Panc1 (cell line): ENCODE measurements around the gene OR2T29. TPM values are rescaled to one million over a fixed set of nuclear protein-coding genes. Genes with fewer than 3 reads are reported as not detected.
"Not testable (repeated sequence)": the region's sequence is repeated elsewhere in the genome, so short reads cannot be mapped to it uniquely, and the experiment has no call there.

Source experiments
- ATAC-seq: fragments of 200-7000 bp; cut with Tn5 transposase; 2 replicates; pipeline ENCODE4 v1.9.1; 2020; ENCODE audit warnings: mild to moderate bottlenecking, moderate library complexity
- Bru-seq: library from RNA; stranded (reverse); fragments of 400-500 nt; gene quantifications from one replicate; lab custom pipeline; 2021; lab: Mats Ljungman, UMichigan
- BruChase-seq, 2 experiments: library from RNA; stranded (reverse); fragments of 400-500 nt; gene quantifications; one replicate each; lab custom pipeline; 2021; lab: Mats Ljungman, UMichigan
- BruUV-seq: library from RNA; stranded (reverse); fragments of 400-500 nt; replicated peaks from 2 replicates; lab custom pipeline; 2021; lab: Mats Ljungman, UMichigan
- CTCF ChIA-PET: fragments of 300-600 bp; sonication (Branson Sonifier 250); formaldehyde crosslinking; loops from one replicate; lab custom pipeline; 2022; ENCODE audit warnings: antibody characterized with exemption; lab: Charles Lee
- POLR2A ChIA-PET: fragments of 300-600 bp; sonication (Branson Sonifier 250); formaldehyde crosslinking; loops from one replicate; lab custom pipeline; 2022; ENCODE audit warnings: antibody characterized with exemption; lab: Charles Lee
- DNase-seq: peaks from one replicate; pipeline ENCODE4 v3.0.0-alpha.2; 2010; ENCODE audit warnings: low read depth, low spot score
- H3K27ac ChIP-seq: 2 replicates; pipeline ENCODE4 v1.5.1; 2011; ENCODE audit warnings: mild to moderate bottlenecking, low read length, inconsistent platforms
- H3K27me3 ChIP-seq: fragments of 200-500 bp; sonication (Bioruptor generic); 2 replicates; pipeline ENCODE4 v1.6.0; 2014; ENCODE audit warnings: low read length, inconsistent platforms; ENCODE audit not compliant: control insufficient read depth, insufficient read depth
- H3K36me3 ChIP-seq: fragments of 200-500 bp; sonication (Bioruptor generic); 2 replicates; pipeline ENCODE4 v1.5.1; 2014; ENCODE audit warnings: inconsistent platforms, mild to moderate bottlenecking, low read length, moderate library complexity; ENCODE audit not compliant: control insufficient read depth, insufficient read depth
- H3K4me1 ChIP-seq: 2 replicates; pipeline ENCODE4 v1.5.1; 2011; ENCODE audit warnings: inconsistent platforms, mild to moderate bottlenecking, low read length, moderate library complexity; ENCODE audit not compliant: control insufficient read depth, insufficient read depth
- H3K4me3 ChIP-seq, 2 experiments: 2 replicates each; pipeline ENCODE4 v1.5.1; 2011 to 2012; ENCODE audit warnings: low read depth in 2 of 2, low read length in 2 of 2, mild to moderate bottlenecking in 2 of 2, inconsistent platforms in 1 of 2, moderate library complexity in 1 of 2
- H3K9me3 ChIP-seq: fragments of 200-500 bp; sonication (Bioruptor generic); 2 replicates; pipeline ENCODE4 v1.5.1; 2014; ENCODE audit warnings: low read depth, mild to moderate bottlenecking, inconsistent platforms, low read length, moderate library complexity; ENCODE audit not compliant: control insufficient read depth, insufficient read depth
- CTCF ChIP-seq: fragments of 450-650 bp; IDR thresholded peaks from 2 replicates; pipeline ENCODE4 v1.5.1; 2017; ENCODE audit warnings: mild to moderate bottlenecking
- POLR2AphosphoS5 ChIP-seq: IDR thresholded peaks from 2 replicates; pipeline ENCODE4 v1.6.1; 2012; ENCODE audit warnings: mild to moderate bottlenecking, low read depth, low read length, moderate library complexity
- SIN3A ChIP-seq: IDR thresholded peaks from 2 replicates; pipeline ENCODE4 v1.6.1; 2012; ENCODE audit warnings: low read depth, mild to moderate bottlenecking, low read length, moderate library complexity, borderline replicate concordance; ENCODE audit not compliant: insufficient read depth
- TCF7L2 ChIP-seq: IDR thresholded peaks from 2 replicates; pipeline ENCODE4 v1.6.1; 2011; ENCODE audit warnings: mild to moderate bottlenecking, low read depth, low read length, inconsistent platforms
- in situ Hi-C: cut with HindIII; loops from 2 replicates; pipeline ENCODE4 v1.10.0; 2016; ENCODE audit warnings: low sequenced_read_pairs, low pct_unique_long_range_greater_than_20kb
- intact Hi-C: fragments of 100-400 bp; cut with micrococcal nuclease; formaldehyde crosslinking; loops from one replicate; pipeline ENCODE4 v1.10.0; 2022; ENCODE audit not compliant: unreplicated experiment
- long read RNA-seq: library from polyadenylated mRNA; unstranded; transcript quantifications from one replicate; pipeline ENCODE4 v2.0.0, GENCODE V29; 2021; ENCODE audit not compliant: unreplicated experiment
- polyA plus RNA-seq: library from polyadenylated mRNA; unstranded; fragments of >200 nt; gene quantifications from one replicate; pipeline ENCODE4 v1.2.1, GENCODE V29; 2012; ENCODE audit warnings: missing spikeins; ENCODE audit not compliant: insufficient read length
- total RNA-seq: library from RNA; stranded (reverse); gene quantifications from one replicate; pipeline ENCODE4 v1.2.1, GENCODE V29; 2021; ENCODE audit not compliant: unreplicated experiment
- TF ChIP-seq, protein P1 (sequence below), 2 experiments: IDR thresholded peaks; 2 replicates each; pipeline ENCODE4 v1.6.1; 2011 to 2012; ENCODE audit warnings: low read depth in 2 of 2, control low read depth in 1 of 2, low read length in 1 of 2, mild to moderate bottlenecking in 1 of 2, moderate library complexity in 1 of 2; ENCODE audit not compliant: insufficient read depth in 1 of 2

OR2T29 gene
- total RNA-seq, result not detected
- not detected for polyA plus RNA-seq
- Bru-seq, nascent RNA, result not detected
- BruChase-seq, experiment 1, labeled RNA remaining after a 2-hour chase, result not detected
- not detected for BruChase-seq, experiment 2, labeled RNA remaining after a 6-hour chase
- long read RNA-seq, result 0 reads

- CTCF ChIA-PET, POLR2A ChIA-PET, BruUV-seq, in situ Hi-C loops, H3K27ac ChIP-seq, H3K27me3 ChIP-seq, H3K4me1 ChIP-seq, H3K4me3 ChIP-seq, H3K36me3 ChIP-seq, intact Hi-C loops, ATAC-seq, H3K9me3 ChIP-seq, DNase-seq: not testable (repeated sequence)
Observed at GRCh38 chr1:248562672-248563071, at the start of gene OR2T29. TSS of gene OR2T29 (minus strand) at chr1:248562772. CDS start at chr1:248559491, 3,281 bp downstream.

DNA sequence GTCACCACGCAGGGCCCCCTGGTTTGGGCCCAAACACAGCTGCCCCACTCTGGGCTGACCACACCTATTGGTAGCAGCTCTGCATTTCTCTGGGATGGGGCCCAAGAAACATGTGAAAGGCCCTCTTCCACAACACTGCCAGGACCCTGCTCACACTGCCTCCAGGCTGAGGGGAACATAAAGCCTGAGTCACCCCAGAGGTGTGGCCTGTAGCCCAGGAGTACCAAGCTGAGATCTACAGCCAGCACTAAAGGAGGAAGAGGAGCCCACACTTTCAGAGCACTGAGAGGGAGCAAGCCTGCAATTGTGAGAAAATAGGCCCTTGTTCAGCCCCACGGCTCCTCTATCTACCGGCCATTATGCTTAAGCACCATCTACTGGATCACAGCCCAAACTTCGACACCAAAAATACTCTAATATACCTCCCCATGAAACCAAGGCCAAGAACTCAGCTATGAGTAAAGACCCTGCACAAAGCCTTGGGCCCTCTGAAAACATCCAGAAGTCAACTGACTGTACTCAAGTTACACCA, 49.4 kb upstream of the OR2T29 start:
- H3K27me3 ChIP-seq, result no peaks in the 10 kb centered on the region
- DNase-seq (no peak), ATAC-seq (no peak)
- ChIA-PET CTCF (no interaction called here), POLR2A (no interaction called here)
- H3K36me3 ChIP-seq, result no peaks in the 10 kb centered on the region
- no peaks in the 10 kb centered on the region for H3K9me3 ChIP-seq
- no peak overlapping the region for H3K4me3 ChIP-seq
- no TSS peak for BruUV-seq
- H3K27ac ChIP-seq, result no peak overlapping the region
- in situ Hi-C loops, result no loop called here
- no peaks in the 10 kb centered on the region for H3K4me1 ChIP-seq
- intact Hi-C loops, result no loop called here
- TF ChIP-seq TCF7L2 (no peak), SIN3A (no peak), CTCF (no peak), POLR2AphosphoS5 (no peak)
- TF ChIP-seq, protein P1, sequence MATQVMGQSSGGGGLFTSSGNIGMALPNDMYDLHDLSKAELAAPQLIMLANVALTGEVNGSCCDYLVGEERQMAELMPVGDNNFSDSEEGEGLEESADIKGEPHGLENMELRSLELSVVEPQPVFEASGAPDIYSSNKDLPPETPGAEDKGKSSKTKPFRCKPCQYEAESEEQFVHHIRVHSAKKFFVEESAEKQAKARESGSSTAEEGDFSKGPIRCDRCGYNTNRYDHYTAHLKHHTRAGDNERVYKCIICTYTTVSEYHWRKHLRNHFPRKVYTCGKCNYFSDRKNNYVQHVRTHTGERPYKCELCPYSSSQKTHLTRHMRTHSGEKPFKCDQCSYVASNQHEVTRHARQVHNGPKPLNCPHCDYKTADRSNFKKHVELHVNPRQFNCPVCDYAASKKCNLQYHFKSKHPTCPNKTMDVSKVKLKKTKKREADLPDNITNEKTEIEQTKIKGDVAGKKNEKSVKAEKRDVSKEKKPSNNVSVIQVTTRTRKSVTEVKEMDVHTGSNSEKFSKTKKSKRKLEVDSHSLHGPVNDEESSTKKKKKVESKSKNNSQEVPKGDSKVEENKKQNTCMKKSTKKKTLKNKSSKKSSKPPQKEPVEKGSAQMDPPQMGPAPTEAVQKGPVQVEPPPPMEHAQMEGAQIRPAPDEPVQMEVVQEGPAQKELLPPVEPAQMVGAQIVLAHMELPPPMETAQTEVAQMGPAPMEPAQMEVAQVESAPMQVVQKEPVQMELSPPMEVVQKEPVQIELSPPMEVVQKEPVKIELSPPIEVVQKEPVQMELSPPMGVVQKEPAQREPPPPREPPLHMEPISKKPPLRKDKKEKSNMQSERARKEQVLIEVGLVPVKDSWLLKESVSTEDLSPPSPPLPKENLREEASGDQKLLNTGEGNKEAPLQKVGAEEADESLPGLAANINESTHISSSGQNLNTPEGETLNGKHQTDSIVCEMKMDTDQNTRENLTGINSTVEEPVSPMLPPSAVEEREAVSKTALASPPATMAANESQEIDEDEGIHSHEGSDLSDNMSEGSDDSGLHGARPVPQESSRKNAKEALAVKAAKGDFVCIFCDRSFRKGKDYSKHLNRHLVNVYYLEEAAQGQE (IDR thresholded peaks at IDR 0.05; ENCODE audit: insufficient read depth in 1 of 2, low read depth in 2 of 2, low read length in 1 of 2), result no peak

DNA sequence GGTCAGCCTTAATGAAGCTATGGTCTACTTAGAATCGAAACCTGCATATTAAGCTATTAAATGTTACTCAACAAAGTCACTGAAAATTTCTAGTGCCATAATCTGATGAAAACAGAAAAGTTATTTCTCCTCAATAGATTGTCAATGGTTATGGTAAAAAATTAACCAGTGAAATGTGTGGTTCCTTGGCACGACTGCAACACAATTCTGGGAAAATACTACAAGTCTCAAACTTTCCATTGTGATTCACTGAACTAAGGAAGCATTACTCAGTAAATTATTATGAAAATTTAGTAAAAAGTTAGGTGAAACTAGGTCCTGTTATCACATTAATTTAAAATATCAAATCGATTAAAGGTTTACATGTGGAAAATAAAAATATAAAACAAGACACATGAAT, 47.7 kb upstream of the OR2T29 start:
- Histone ChIP-seq H3K9me3 (no peaks in the 10 kb centered on the region), H3K27ac (no peak overlapping the region), H3K36me3 (no peaks in the 10 kb centered on the region), H3K4me1 (no peaks in the 10 kb centered on the region), H3K27me3 (no peaks in the 10 kb centered on the region), H3K4me3 (no peak overlapping the region)
- DNase-seq (no peak), ATAC-seq (no peak)
- ChIA-PET CTCF (no interaction called here), POLR2A (no interaction called here)
- TF ChIP-seq SIN3A (no peak), POLR2AphosphoS5 (no peak), CTCF (no peak), TCF7L2 (no peak)
- TF ChIP-seq, protein P1 (IDR thresholded peaks at IDR 0.05; ENCODE audit: insufficient read depth in 1 of 2, low read depth in 2 of 2, low read length in 1 of 2), result no peak
- intact Hi-C loops (no loop called here), in situ Hi-C loops (no loop called here)
- no TSS peak for BruUV-seq
